Prostate gland (tissue), 2 donors: ENCODE measurements around the gene WDR91. TPM values are rescaled to one million over a fixed set of nuclear protein-coding genes. Genes with fewer than 3 reads are reported as not detected.
A peak's percentile ranks its signal among the peaks of the same experiment; 100 is the strongest.
"Not testable (repeated sequence)": the region's sequence is repeated elsewhere in the genome, so short reads cannot be mapped to it uniquely, and the experiment has no call there.

Experiments
- DNase-seq: peaks from one replicate; pipeline ENCODE4 v3.0.0-alpha.2; 2019; ENCODE audit warnings: low spot score
- H3K27ac ChIP-seq, 2 donors: fragments of 200-600 bp; sonication (generic); 2 replicates each; pipeline ENCODE4 v1.5.1; 2017 to 2019
- H3K27me3 ChIP-seq: fragments of 200-600 bp; sonication (generic); replicated peaks from 2 replicates; pipeline ENCODE4 v1.5.1; 2019; ENCODE audit not compliant: insufficient read depth
- H3K36me3 ChIP-seq, 2 donors: fragments of 200-600 bp; sonication (generic); 1 replicate in 1 of 2; 2 replicates in 1 of 2; pipeline versions ENCODE4 v1.5.1 to v1.8.1; 2017 to 2019
- H3K4me1 ChIP-seq: fragments of 200-600 bp; sonication (generic); replicated peaks from 2 replicates; pipeline ENCODE4 v1.5.1; 2019
- H3K4me3 ChIP-seq, 2 donors: fragments of 200-600 bp; sonication (generic); 2 replicates each; pipeline ENCODE4 v1.5.1; 2017 to 2019
- H3K9me3 ChIP-seq: fragments of 200-600 bp; sonication (generic); 2 replicates; pipeline ENCODE4 v1.5.1; 2017
- CTCF ChIP-seq, 4 experiments: fragments of 200-600 bp in 2 of 4; fragments of 450-650 bp in 2 of 4; sonication (generic) in 2 of 4; IDR thresholded peaks; 1 replicate in 3 of 4; 2 replicates in 1 of 4; pipeline ENCODE4 v1.5.1; 2016 to 2019; ENCODE audit warnings: antibody characterized with exemption in 4 of 4, mild to moderate bottlenecking in 2 of 4, moderate library complexity in 2 of 4
- POLR2A ChIP-seq: fragments of 450-650 bp; IDR thresholded peaks from one replicate; pipeline ENCODE4 v1.6.1; 2016; ENCODE audit warnings: antibody characterized with exemption, mild to moderate bottlenecking
- POLR2AphosphoS5 ChIP-seq: sonication (generic); formaldehyde crosslinking; IDR thresholded peaks from one replicate; pipeline ENCODE4 v1.6.1; 2017; ENCODE audit warnings: antibody characterized with exemption
- WGBS: methylation state at CpG from one replicate; pipeline ENCODE4 v1.1.5; 2018; 5-methylcytosine and 5-hydroxymethylcytosine counted together
- intact Hi-C: fragments of 100-400 bp; cut with DNase I; formaldehyde crosslinking; loops from one replicate; pipeline ENCODE4 v1.14.2; 2022
- total RNA-seq, 2 donors: library from RNA; depleted of rRNA; stranded (reverse); fragments of >200 nt; gene quantifications; one replicate each; pipeline ENCODE4 v1.1.0, GENCODE V29; 2016

Gene WDR91
- total RNA-seq, 2 donors from 2014 or later, result 13.6 to 49.1 TPM

- no peaks in the 10 kb centered on the region for H3K4me1 ChIP-seq
- no peaks in the 10 kb centered on the region for H3K9me3 ChIP-seq
- peak; percentile 7 for TF ChIP-seq POLR2AphosphoS5
- no peak for TF ChIP-seq POLR2A
- 78% methylated on average over 5 of the region's 5 CpGs for WGBS
- DNase-seq, result no peak
- no peak overlapping the region for H3K4me3 ChIP-seq
- H3K36me3 ChIP-seq, result no peaks in the 10 kb centered on the region
- intact Hi-C loops, result no loop called here
- H3K27me3 ChIP-seq, result no peaks in the 10 kb centered on the region
- no peak overlapping the region for H3K27ac ChIP-seq
Observed at GRCh38 chr7:135217645-135218509, 6.6 kb upstream of the WDR91 start.

- H3K27me3 ChIP-seq, result no peaks in the 10 kb centered on the region
- intact Hi-C loops, result no loop called here
- H3K9me3 ChIP-seq, result no peaks in the 10 kb centered on the region
- WGBS, result 66% methylated on average over 3 of the region's 3 CpGs
- DNase-seq, result no peak
- H3K4me3 ChIP-seq, result no peak overlapping the region
- no peak overlapping the region for H3K27ac ChIP-seq
- TF ChIP-seq POLR2AphosphoS5, result no peak
- TF ChIP-seq POLR2A, result no peak
- no peak for TF ChIP-seq CTCF (IDR thresholded peaks at IDR 0.05)
- no peaks in the 10 kb centered on the region for H3K4me1 ChIP-seq
- H3K36me3 ChIP-seq, result no peaks in the 10 kb centered on the region
Observed at GRCh38 chr7:135215698-135216097, 4.4 kb upstream of the WDR91 start.

- Histone ChIP-seq H3K36me3 (no peaks in the 10 kb centered on the region), H3K27ac (no peak overlapping the region), H3K9me3 (no peaks in the 10 kb centered on the region), H3K4me3 (no peak overlapping the region), H3K4me1 (no peaks in the 10 kb centered on the region), H3K27me3 (no peaks in the 10 kb centered on the region)
- intact Hi-C loops, result no loop called here
- TF ChIP-seq POLR2A (no peak), CTCF (IDR thresholded peaks at IDR 0.05) (no peak), POLR2AphosphoS5 (no peak)
- no peak for DNase-seq
- WGBS, result 78% methylated on average over 4 of the region's 4 CpGs
Observed at GRCh38 chr7:135215180-135215579, 3.9 kb upstream of the WDR91 start.

GRCh38 chr7:135213831-135214230 lies 2.5 kb upstream of the WDR91 start:
- intact Hi-C loops, result loop anchor here (5.0 kb wide), 1 partner anchor 42 kb away; the partner anchor contains the start of gene CYREN
- DNase-seq, result no peak
- 50% methylated on average over 2 of the region's 2 CpGs for WGBS

GRCh38 chr7:135211946-135212685 lies 790 bp upstream of the WDR91 start:
- intact Hi-C loops, result loop anchor here (5.0 kb wide), 1 partner anchor 40 kb away; the partner anchor contains the start of gene CYREN
- not testable (repeated sequence) for DNase-seq
- 40% methylated on average over 30 of the region's 30 CpGs for whole genome bisulfite sequencing

More at GRCh38 chr7:135213831-135214230, 2.5 kb upstream of the WDR91 start:
- Histone ChIP-seq H3K4me1 (no peaks in the 10 kb centered on the region), H3K4me3 (no peak overlapping the region), H3K27me3 (no peaks in the 10 kb centered on the region), H3K27ac (no peak overlapping the region), H3K9me3 (no peaks in the 10 kb centered on the region), H3K36me3 (no peaks in the 10 kb centered on the region)
- no peak for TF ChIP-seq CTCF (IDR thresholded peaks at IDR 0.05)
- TF ChIP-seq POLR2AphosphoS5, result no peak
- TF ChIP-seq POLR2A, result no peak

More at GRCh38 chr7:135211946-135212685, 790 bp upstream of the WDR91 start:
- not testable (repeated sequence) for H3K4me1 ChIP-seq, H3K36me3 ChIP-seq, H3K9me3 ChIP-seq, H3K27me3 ChIP-seq
- Histone ChIP-seq H3K4me3 (peak overlapping the region; percentile 81 to 86), H3K27ac (peak overlapping the region; percentile 89 to 95)
